Tibial artery (tissue), 4 donors: Measurements from ENCODE around the gene SELPLG.
"Not testable (repeated sequence)": the region's sequence is repeated elsewhere in the genome, so short reads cannot be mapped to it uniquely, and the experiment has no call there.

ENCODE experiments used
- DNase-seq, 2 donors: peaks; one replicate each; pipeline ENCODE4 v3.0.0-alpha.2; 2019
- H3K27ac ChIP-seq, 2 donors: fragments of 200-600 bp; sonication (generic) in 1 of 2; 1 replicate in 1 of 2; 2 replicates in 1 of 2; pipeline ENCODE4 v1.5.1; 2018 to 2019; ENCODE audit warnings: mild to moderate bottlenecking in 1 of 2
- H3K27me3 ChIP-seq, 2 donors: fragments of 200-600 bp; sonication (generic) in 1 of 2; one replicate each; pipeline versions ENCODE4 v1.5.1 to v1.6.0; 2016 to 2019
- H3K36me3 ChIP-seq, 3 donors: fragments of 200-600 bp; sonication (generic) in 2 of 3; one replicate each; pipeline ENCODE4 v1.5.1; 2016 to 2019; ENCODE audit warnings: mild to moderate bottlenecking in 2 of 3
- H3K4me1 ChIP-seq, 4 donors: fragments of 200-600 bp; sonication (generic) in 2 of 4; 1 replicate in 3 of 4; 2 replicates in 1 of 4; pipeline ENCODE4 v1.5.1; 2016 to 2019
- H3K4me3 ChIP-seq, 2 donors: fragments of 200-600 bp; sonication (generic) in 1 of 2; 1 replicate in 1 of 2; 2 replicates in 1 of 2; pipeline ENCODE4 v1.5.1; 2018 to 2019; ENCODE audit warnings: mild to moderate bottlenecking in 2 of 2
- H3K9me3 ChIP-seq, 3 donors: fragments of 200-600 bp; sonication (generic) in 1 of 3; one replicate each; pipeline ENCODE4 v1.5.1; 2016 to 2019
- CTCF ChIP-seq, 2 experiments: fragments of 200-600 bp in 1 of 2; fragments of 450-650 bp in 1 of 2; IDR thresholded peaks; one replicate each; pipeline ENCODE4 v1.5.1; 2017 to 2019; ENCODE audit warnings: antibody characterized with exemption in 2 of 2, mild to moderate bottlenecking in 1 of 2, moderate library complexity in 1 of 2
- intact Hi-C: fragments of 100-400 bp; cut with DNase I; formaldehyde crosslinking; loops from one replicate; pipeline ENCODE4 v1.15.0; 2023; ENCODE audit warnings: low total_unique reads

SELPLG gene

GRCh38 chr12:108664338-108665258 lies 30.9 kb upstream of the SELPLG start:
- Histone ChIP-seq H3K27me3 (no peaks in the 10 kb centered on the region), H3K9me3 (no peaks in the 10 kb centered on the region), H3K27ac (peak overlapping the region; percentile 73 to 77), H3K4me1 (peaks cover 6 to 79% (median 55%) of the 10 kb centered on the region in 4 donors), H3K4me3 (peak overlapping the region in 1 of 2 donors; percentile 20), H3K36me3 (peaks cover 0 to 12% (median 8%) of the 10 kb centered on the region in 3 donors)
- peak; percentile 94 to 97 for TF ChIP-seq CTCF (IDR thresholded peaks at IDR 0.05)
- intact Hi-C loops, result loop anchor here (2.0 to 5.0 kb wide), 3 partner anchors 68 to 190 kb away; partner anchors contain the start of gene CORO1C
- peak; percentile 93 to 94 for DNase-seq

GRCh38 chr12:108663324-108664015 lies 29.8 kb upstream of the SELPLG start:
- Histone ChIP-seq H3K27ac (peak overlapping the region; percentile 73 to 77), H3K36me3 (peaks cover 0 to 14% (median 10%) of the 10 kb centered on the region in 3 donors), H3K27me3 (no peaks in the 10 kb centered on the region), H3K4me1 (peaks cover 6 to 77% (median 50%) of the 10 kb centered on the region in 4 donors), H3K4me3 (no peak overlapping the region), H3K9me3 (no peaks in the 10 kb centered on the region)
- intact Hi-C loops, result loop anchor here (2.0 kb wide), 2 partner anchors 139 to 191 kb away; no protein-coding TSS in a partner anchor
- no peak for DNase-seq
- TF ChIP-seq CTCF (IDR thresholded peaks at IDR 0.05), result no peak

- DNase-seq, H3K4me3 ChIP-seq, H3K9me3 ChIP-seq, H3K27me3 ChIP-seq, intact Hi-C loops: not testable (repeated sequence)
- Histone ChIP-seq H3K27ac (peak overlapping the region; percentile 36 to 77), H3K36me3 (peaks cover 22 to 44% (median 35%) of the 10 kb centered on the region in 3 donors), H3K4me1 (peaks cover 0 to 46% (median 8%) of the 10 kb centered on the region in 4 donors)
These were observed 24.4 kb upstream of the SELPLG start for GRCh38 chr12:108658115-108658514.

- peaks cover 25 to 48% (median 44%) of the 10 kb centered on the region in 3 donors for H3K36me3 ChIP-seq
- no peak for DNase-seq
- TF ChIP-seq CTCF (IDR thresholded peaks at IDR 0.05), result no peak
- H3K27me3 ChIP-seq, result no peaks in the 10 kb centered on the region
- peaks cover 0 to 51% (median 8%) of the 10 kb centered on the region in 4 donors for H3K4me1 ChIP-seq
- intact Hi-C loops, result no loop called here
- no peak overlapping the region for H3K4me3 ChIP-seq
- H3K9me3 ChIP-seq, result no peaks in the 10 kb centered on the region
- peak overlapping the region; percentile 7 to 77 for H3K27ac ChIP-seq
These were observed 23.5 kb upstream of the SELPLG start for GRCh38 chr12:108657130-108657745.

DNA sequence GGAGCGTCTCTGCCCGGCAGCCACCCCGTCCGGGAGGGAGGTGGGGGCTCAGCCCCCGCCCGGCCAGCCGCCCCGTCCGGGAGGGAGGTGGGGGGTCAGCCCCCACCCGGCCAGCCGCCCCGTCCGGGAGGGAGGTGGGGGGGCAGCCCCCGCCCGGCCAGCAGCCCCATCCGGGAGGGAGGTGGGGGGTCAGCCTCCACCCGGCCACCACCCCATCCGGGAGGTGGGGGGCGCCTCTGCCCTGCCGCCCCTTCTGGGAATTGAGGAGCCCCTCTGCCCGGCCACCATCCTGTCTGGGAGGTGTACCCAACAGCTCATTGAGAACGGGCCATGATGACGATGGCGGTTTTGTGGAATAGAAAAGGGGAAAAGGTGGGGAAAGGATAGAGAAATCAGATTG lies 22.6 kb upstream of the SELPLG start:
- DNase-seq, H3K4me3 ChIP-seq, H3K9me3 ChIP-seq, H3K27me3 ChIP-seq, intact Hi-C loops: not testable (repeated sequence)
- Histone ChIP-seq H3K27ac (peak overlapping the region; percentile 30 to 39), H3K4me1 (peaks cover 0 to 53% (median 8%) of the 10 kb centered on the region in 4 donors), H3K36me3 (peaks cover 34 to 48% (median 46%) of the 10 kb centered on the region in 3 donors)

DNA sequence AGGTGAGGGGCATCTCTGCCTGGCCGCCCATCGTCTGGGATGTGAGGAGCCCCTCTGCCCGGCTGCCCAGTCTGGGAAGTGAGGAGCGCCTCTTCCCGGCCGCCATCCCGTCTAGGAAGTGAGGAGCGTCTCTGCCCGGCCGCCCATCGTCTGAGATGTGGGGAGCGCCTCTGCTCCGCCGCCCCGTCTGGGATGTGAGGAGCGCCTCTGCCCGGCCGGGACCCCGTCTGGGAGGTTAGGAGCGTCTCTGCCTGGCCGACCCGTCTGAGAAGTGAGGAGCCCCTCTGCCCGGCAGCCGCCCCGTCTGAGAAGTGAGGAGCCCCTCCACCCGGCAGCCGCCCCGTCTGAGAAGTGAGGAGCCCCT lies 22.1 kb upstream of the SELPLG start:
- intact Hi-C loops, H3K9me3 ChIP-seq, DNase-seq: not testable (repeated sequence)

GRCh38 chr12:108654622-108655021 lies 20.9 kb upstream of the SELPLG start:
- H3K27me3 ChIP-seq, H3K4me3 ChIP-seq, DNase-seq, intact Hi-C loops, H3K9me3 ChIP-seq: not testable (repeated sequence)
- Histone ChIP-seq H3K4me1 (peaks cover 0 to 49% (median 7%) of the 10 kb centered on the region in 4 donors), H3K27ac (peak overlapping the region in 1 of 2 donors; percentile 19), H3K36me3 (peaks cover 44 to 52% (median 50%) of the 10 kb centered on the region in 3 donors)

More for the DNA sequence above, 22.1 kb upstream of the SELPLG start:
- not testable (repeated sequence) for H3K27ac ChIP-seq, H3K27me3 ChIP-seq, H3K4me3 ChIP-seq
- H3K4me1 ChIP-seq, result peaks cover 0 to 52% (median 8%) of the 10 kb centered on the region in 4 donors
- peaks cover 38 to 53% (median 51%) of the 10 kb centered on the region in 3 donors for H3K36me3 ChIP-seq
